ENCODE data around the gene ASTL. TPM values are rescaled to one million over a fixed set of nuclear protein-coding genes. Genes with fewer than 3 reads are reported as not detected.

The ASTL gene
- total RNA-seq, 1 donor from 2014 or later, result not detected

GRCh38 chr2:96111823-96112500 lies 26.3 kb downstream of the ASTL start:
- TF ChIP-seq CTCF (IDR thresholded peaks at IDR 0.05; ENCODE audit: partially characterized antibody, unreplicated experiment), result no peak
- H3K27me3 Mint-ChIP-seq (ENCODE audit: unreplicated experiment), result peaks cover 10% of the 10 kb centered on the region
- DNase-seq, result no peak
- no peak overlapping the region for H3K27ac Mint-ChIP-seq (ENCODE audit: unreplicated experiment)
- peaks cover 9% of the 10 kb centered on the region for H3K4me1 Mint-ChIP-seq (ENCODE audit: low read depth, unreplicated experiment)
- peaks cover 8% of the 10 kb centered on the region for H3K9me3 Mint-ChIP-seq (ENCODE audit: unreplicated experiment)
- H3K36me3 Mint-ChIP-seq (ENCODE audit: unreplicated experiment), result peaks cover 7% of the 10 kb centered on the region
- no peak overlapping the region for H3K4me3 Mint-ChIP-seq (ENCODE audit: unreplicated experiment)

- H3K4me1 Mint-ChIP-seq (ENCODE audit: low read depth, unreplicated experiment), result peaks cover 9% of the 10 kb centered on the region
- H3K36me3 Mint-ChIP-seq (ENCODE audit: unreplicated experiment), result peaks cover 7% of the 10 kb centered on the region
- H3K27ac Mint-ChIP-seq (ENCODE audit: unreplicated experiment), result no peak overlapping the region
- H3K9me3 Mint-ChIP-seq (ENCODE audit: unreplicated experiment), result peaks cover 10% of the 10 kb centered on the region
- no peak overlapping the region for H3K4me3 Mint-ChIP-seq (ENCODE audit: unreplicated experiment)
- peaks cover 10% of the 10 kb centered on the region for H3K27me3 Mint-ChIP-seq (ENCODE audit: unreplicated experiment)
- DNase-seq, result no peak
- TF ChIP-seq CTCF (IDR thresholded peaks at IDR 0.05; ENCODE audit: partially characterized antibody, unreplicated experiment), result no peak
These were observed 27.1 kb downstream of the ASTL start for GRCh38 chr2:96111257-96111640.

GRCh38 chr2:96110621-96111256 lies 27.6 kb downstream of the ASTL start:
- H3K27ac Mint-ChIP-seq (ENCODE audit: unreplicated experiment), result no peak overlapping the region
- no peak for DNase-seq
- H3K4me1 Mint-ChIP-seq (ENCODE audit: low read depth, unreplicated experiment), result peaks cover 9% of the 10 kb centered on the region
- H3K27me3 Mint-ChIP-seq (ENCODE audit: unreplicated experiment), result peaks cover 9% of the 10 kb centered on the region
- no peak for TF ChIP-seq CTCF (IDR thresholded peaks at IDR 0.05; ENCODE audit: partially characterized antibody, unreplicated experiment)
- H3K4me3 Mint-ChIP-seq (ENCODE audit: unreplicated experiment), result no peak overlapping the region
- peaks cover 11% of the 10 kb centered on the region for H3K9me3 Mint-ChIP-seq (ENCODE audit: unreplicated experiment)
- H3K36me3 Mint-ChIP-seq (ENCODE audit: unreplicated experiment), result peaks cover 6% of the 10 kb centered on the region

- peaks cover 2% of the 10 kb centered on the region for H3K27me3 Mint-ChIP-seq (ENCODE audit: unreplicated experiment)
- no peak overlapping the region for H3K4me3 Mint-ChIP-seq (ENCODE audit: unreplicated experiment)
- no peak overlapping the region for H3K27ac Mint-ChIP-seq (ENCODE audit: unreplicated experiment)
- DNase-seq, result no peak
- peaks cover 9% of the 10 kb centered on the region for H3K4me1 Mint-ChIP-seq (ENCODE audit: low read depth, unreplicated experiment)
- H3K36me3 Mint-ChIP-seq (ENCODE audit: unreplicated experiment), result peaks cover 7% of the 10 kb centered on the region
- peaks cover 5% of the 10 kb centered on the region for H3K9me3 Mint-ChIP-seq (ENCODE audit: unreplicated experiment)
- no peak for TF ChIP-seq CTCF (IDR thresholded peaks at IDR 0.05; ENCODE audit: partially characterized antibody, unreplicated experiment)
These were observed 28.3 kb downstream of the ASTL start for GRCh38 chr2:96109931-96110511.

GRCh38 chr2:96109361-96109680 lies 29.0 kb downstream of the ASTL start:
- no peak for DNase-seq
- H3K27me3 Mint-ChIP-seq (ENCODE audit: unreplicated experiment), result peaks cover 5% of the 10 kb centered on the region
- peak overlapping the region; percentile 93 for H3K27ac Mint-ChIP-seq (ENCODE audit: unreplicated experiment)
- peak overlapping the region; percentile 85 for H3K4me3 Mint-ChIP-seq (ENCODE audit: unreplicated experiment)
- no peak for TF ChIP-seq CTCF (IDR thresholded peaks at IDR 0.05; ENCODE audit: partially characterized antibody, unreplicated experiment)
- H3K4me1 Mint-ChIP-seq (ENCODE audit: low read depth, unreplicated experiment), result peaks cover 12% of the 10 kb centered on the region
- H3K36me3 Mint-ChIP-seq (ENCODE audit: unreplicated experiment), result peaks cover 10% of the 10 kb centered on the region
- H3K9me3 Mint-ChIP-seq (ENCODE audit: unreplicated experiment), result peaks cover 5% of the 10 kb centered on the region
